K562 (cell line): ENCODE results near the gene MMP24.
"Not testable (repeated sequence)": the region's sequence is repeated elsewhere in the genome, so short reads cannot be mapped to it uniquely, and the experiment has no call there.

Experiments used
- HNRNPUL1 ChIP-seq: fragments of 200-400 bp; formaldehyde crosslinking; IDR thresholded peaks from 2 replicates; pipeline ENCODE4 v1.6.1; 2017; ENCODE audit warnings: low read length
- MAZ ChIP-seq, 2 experiments: fragments of 450-650 bp in 1 of 2; sonication (generic) in 1 of 2; formaldehyde crosslinking; IDR thresholded peaks in 1 of 2; conservative IDR thresholded peaks in 1 of 2; 2 replicates each; pipeline versions ENCODE4 v1.4.0 to v1.5.0; 2020; ENCODE audit warnings: mild to moderate bottlenecking in 1 of 2, missing genetic modification reagents in 1 of 2
- TF ChIP-seq, protein P1 (sequence below), 3 experiments: IDR thresholded peaks in 2 of 3; conservative IDR thresholded peaks in 1 of 3; 2 replicates each; pipeline ENCODE4 v1.5.1; 2011 to 2012; ENCODE audit warnings: low read length in 3 of 3, mild to moderate bottlenecking in 3 of 3, control low read depth in 2 of 3, improper control_type of control experiment in 1 of 3, inconsistent platforms in 1 of 3, low read depth in 1 of 3, mixed read lengths in 1 of 3, moderate library complexity in 1 of 3; ENCODE audit not compliant: insufficient read depth in 2 of 3
- TF ChIP-seq, protein P2 (sequence below): sonication (generic); formaldehyde crosslinking; IDR thresholded peaks from 2 replicates; pipeline ENCODE4 v1.8.0; 2023; ENCODE audit warnings: mild to moderate bottlenecking, missing genetic modification reagents

DNA sequence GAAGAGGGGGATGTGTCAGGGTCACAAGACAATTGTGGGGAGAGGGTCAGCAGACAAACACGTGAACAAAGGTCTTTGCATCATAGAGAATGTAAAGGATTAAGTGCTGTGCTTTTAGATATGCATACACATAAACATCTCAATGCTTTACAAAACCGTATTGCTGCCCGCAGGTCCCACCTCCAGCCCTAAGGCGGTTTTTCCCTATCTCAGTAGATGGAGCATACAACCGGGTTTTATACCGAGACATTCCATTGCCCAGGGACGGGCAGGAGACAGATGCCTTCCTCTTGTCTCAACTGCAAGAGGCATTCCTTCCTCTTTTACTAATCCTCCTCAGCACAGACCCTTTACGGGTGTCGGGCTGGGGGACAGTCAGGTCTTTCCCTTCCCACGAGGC lies 35.8 kb downstream of the MMP24 start:
- TF ChIP-seq, protein P1, sequence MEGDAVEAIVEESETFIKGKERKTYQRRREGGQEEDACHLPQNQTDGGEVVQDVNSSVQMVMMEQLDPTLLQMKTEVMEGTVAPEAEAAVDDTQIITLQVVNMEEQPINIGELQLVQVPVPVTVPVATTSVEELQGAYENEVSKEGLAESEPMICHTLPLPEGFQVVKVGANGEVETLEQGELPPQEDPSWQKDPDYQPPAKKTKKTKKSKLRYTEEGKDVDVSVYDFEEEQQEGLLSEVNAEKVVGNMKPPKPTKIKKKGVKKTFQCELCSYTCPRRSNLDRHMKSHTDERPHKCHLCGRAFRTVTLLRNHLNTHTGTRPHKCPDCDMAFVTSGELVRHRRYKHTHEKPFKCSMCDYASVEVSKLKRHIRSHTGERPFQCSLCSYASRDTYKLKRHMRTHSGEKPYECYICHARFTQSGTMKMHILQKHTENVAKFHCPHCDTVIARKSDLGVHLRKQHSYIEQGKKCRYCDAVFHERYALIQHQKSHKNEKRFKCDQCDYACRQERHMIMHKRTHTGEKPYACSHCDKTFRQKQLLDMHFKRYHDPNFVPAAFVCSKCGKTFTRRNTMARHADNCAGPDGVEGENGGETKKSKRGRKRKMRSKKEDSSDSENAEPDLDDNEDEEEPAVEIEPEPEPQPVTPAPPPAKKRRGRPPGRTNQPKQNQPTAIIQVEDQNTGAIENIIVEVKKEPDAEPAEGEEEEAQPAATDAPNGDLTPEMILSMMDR (IDR thresholded peaks at IDR 0.05 in 2 of 3, conservative IDR thresholded peaks at IDR 0.05 in 1 of 3; ENCODE audit: insufficient read depth in 2 of 3, low read depth in 1 of 3, low read length in 3 of 3) = not testable (repeated sequence)
- not testable (repeated sequence) for TF ChIP-seq HNRNPUL1; MAZ (CRISPR knock-in tag; conservative IDR thresholded peaks at IDR 0.05 in 1 of 2, IDR thresholded peaks at IDR 0.05 in 1 of 2)
- TF ChIP-seq, protein P2, sequence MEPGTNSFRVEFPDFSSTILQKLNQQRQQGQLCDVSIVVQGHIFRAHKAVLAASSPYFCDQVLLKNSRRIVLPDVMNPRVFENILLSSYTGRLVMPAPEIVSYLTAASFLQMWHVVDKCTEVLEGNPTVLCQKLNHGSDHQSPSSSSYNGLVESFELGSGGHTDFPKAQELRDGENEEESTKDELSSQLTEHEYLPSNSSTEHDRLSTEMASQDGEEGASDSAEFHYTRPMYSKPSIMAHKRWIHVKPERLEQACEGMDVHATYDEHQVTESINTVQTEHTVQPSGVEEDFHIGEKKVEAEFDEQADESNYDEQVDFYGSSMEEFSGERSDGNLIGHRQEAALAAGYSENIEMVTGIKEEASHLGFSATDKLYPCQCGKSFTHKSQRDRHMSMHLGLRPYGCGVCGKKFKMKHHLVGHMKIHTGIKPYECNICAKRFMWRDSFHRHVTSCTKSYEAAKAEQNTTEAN (CRISPR knock-in tag) = not testable (repeated sequence)
